Small intestine (tissue), 7 donors: Measurements from ENCODE around the gene RETN. TPM values are rescaled to one million over a fixed set of nuclear protein-coding genes. Genes with fewer than 3 reads are reported as not detected.

Experiments used
- DNase-seq, 2 donors: peaks; one replicate each; pipeline versions ENCODE4 v3.0.0 to v3.0.0-alpha.2; 2013
- FAIRE-seq: peaks from 2 replicates; lab custom pipeline; 2012; peaks lifted over from hg19 to GRCh38; lab: Jason Lieb, UNC
- H3K27ac ChIP-seq, 3 donors: one replicate each; pipeline ENCODE4 v1.5.1; 2013; ENCODE audit warnings: low read length in 2 of 3, mild to moderate bottlenecking in 2 of 3, control low read depth in 1 of 3, inconsistent platforms in 1 of 3, low read depth in 1 of 3, moderate library complexity in 1 of 3
- H3K27me3 ChIP-seq, 3 donors: one replicate each; pipeline ENCODE4 v1.6.1; 2013; ENCODE audit warnings: low read length in 3 of 3, inconsistent platforms in 1 of 3; ENCODE audit not compliant: control insufficient read depth in 3 of 3, insufficient read depth in 3 of 3
- H3K36me3 ChIP-seq, 3 donors: one replicate each; pipeline ENCODE4 v1.6.1; 2013; ENCODE audit warnings: low read length in 3 of 3, inconsistent platforms in 1 of 3, low read depth in 1 of 3, mild to moderate bottlenecking in 1 of 3, moderate library complexity in 1 of 3; ENCODE audit not compliant: control insufficient read depth in 3 of 3, insufficient read depth in 2 of 3
- H3K4me1 ChIP-seq, 3 donors: one replicate each; pipeline ENCODE4 v1.6.1; 2013; ENCODE audit warnings: low read length in 2 of 3, inconsistent platforms in 1 of 3, low read depth in 1 of 3, mild to moderate bottlenecking in 1 of 3, moderate library complexity in 1 of 3; ENCODE audit not compliant: control insufficient read depth in 3 of 3, insufficient read depth in 2 of 3
- H3K4me3 ChIP-seq, 3 donors: one replicate each; pipeline ENCODE4 v1.5.1; 2013; ENCODE audit warnings: low read length in 3 of 3, control low read depth in 1 of 3, inconsistent platforms in 1 of 3, low read depth in 1 of 3, mild to moderate bottlenecking in 1 of 3, moderate library complexity in 1 of 3
- H3K9me3 ChIP-seq, 2 donors: one replicate each; pipeline ENCODE4 v1.6.1; 2013; ENCODE audit warnings: low read depth in 1 of 2, low read length in 1 of 2; ENCODE audit not compliant: control insufficient read depth in 2 of 2, insufficient read depth in 1 of 2
- WGBS, 3 donors: extraction: QIAGEN DNeasy Blood & Tissue Kit; methylation state at CpG; one replicate each; pipeline ENCODE4 v1.1.7; 2013; 5-methylcytosine and 5-hydroxymethylcytosine counted together
- polyA plus RNA-seq, 4 donors: library from polyadenylated mRNA; stranded (reverse) in 3 of 4; unstranded in 1 of 4; fragments of 200-250 nt in 3 of 4; fragments of 120-200 nt in 1 of 4; gene quantifications; one replicate each; pipeline versions ENCODE4 v1.2.1 to v1.2.3, GENCODE V29; 2013
- donor health status: healthy with polysubstance abuse.
- donor health status: control.
- donor health status: control.
- donor health status: Bipolar disorder and iron deficiency.
- donor health status: healthy.

The RETN gene
- polyA plus RNA-seq, 4 donors, result 0.78 to 10.2 (median 8.1) TPM; not detected in 1

- FAIRE-seq, result no peak
- H3K27me3 ChIP-seq, result no peaks in the 10 kb centered on the region
- H3K27ac ChIP-seq, result no peak overlapping the region
- H3K9me3 ChIP-seq, result no peaks in the 10 kb centered on the region
- WGBS, 3 donors, result 96 to 97% (median 96%) methylated on average over 33 to 34 of the region's 34 CpGs
- peaks cover 3 to 10% (median 6%) of the 10 kb centered on the region in 3 donors for H3K4me1 ChIP-seq
- H3K4me3 ChIP-seq, result no peak overlapping the region
- DNase-seq, result no peak
- H3K36me3 ChIP-seq, result peaks cover 13 to 74% (median 15%) of the 10 kb centered on the region in 3 donors
Measured at GRCh38 chr19:7625763-7626372, 43.0 kb upstream of the RETN start.

- 92 to 94% (median 92%) methylated on average over 23 to 24 of the region's 24 CpGs for WGBS, 3 donors
- Histone ChIP-seq H3K27ac (no peak overlapping the region), H3K36me3 (peaks cover under 1 to 71% (median 12%) of the 10 kb centered on the region in 3 donors), H3K27me3 (no peaks in the 10 kb centered on the region), H3K9me3 (no peaks in the 10 kb centered on the region), H3K4me1 (peaks cover 3 to 10% (median 6%) of the 10 kb centered on the region in 3 donors), H3K4me3 (no peak overlapping the region)
- FAIRE-seq (no peak), DNase-seq (no peak)
Measured at GRCh38 chr19:7627166-7627565, 41.7 kb upstream of the RETN start.

- peaks cover 0 to 66% (median 4%) of the 10 kb centered on the region in 3 donors for H3K36me3 ChIP-seq
- no peak for FAIRE-seq
- H3K27me3 ChIP-seq, result no peaks in the 10 kb centered on the region
- DNase-seq, result no peak
- peaks cover 3 to 10% (median 6%) of the 10 kb centered on the region in 3 donors for H3K4me1 ChIP-seq
- 3 to 5% (median 5%) methylated on average over 15 of the region's 15 CpGs for WGBS, 3 donors
- H3K4me3 ChIP-seq, result peak overlapping the region; percentile 81 to 97 (median 83)
- peak overlapping the region; percentile 34 to 83 (median 35) for H3K27ac ChIP-seq
- H3K9me3 ChIP-seq, result no peaks in the 10 kb centered on the region
Measured at GRCh38 chr19:7628589-7629311, 40.1 kb upstream of the RETN start.

- FAIRE-seq, result peak; percentile 96
- Histone ChIP-seq H3K36me3 (peaks cover 0 to 58% (median 0%) of the 10 kb centered on the region in 3 donors), H3K4me1 (peaks cover 3 to 10% (median 6%) of the 10 kb centered on the region in 3 donors), H3K4me3 (peak within 1 kb of the TSS; percentile 81 to 97 (median 83)), H3K27ac (peak within 1 kb of the TSS; percentile 35 to 88 (median 67)), H3K9me3 (no peaks in the 10 kb centered on the region), H3K27me3 (no peaks in the 10 kb centered on the region)
- 0 to 1% (median 0%) methylated on average over 40 of the region's 40 CpGs for WGBS, 3 donors
- DNase-seq, result peak; percentile 98 to 99
Measured at GRCh38 chr19:7629347-7630054, 39.3 kb upstream of the RETN start, which contains the start of the genes PET100 and XAB2. Gene PET100, plus strand, starts transcription at chr19:7629793. Its CDS starts 41 bp downstream, at chr19:7629834. Gene XAB2, minus strand, starts transcription at chr19:7629545. Its CDS starts 18 bp downstream, at chr19:7629527.

- Histone ChIP-seq H3K4me1 (peaks cover 3 to 11% (median 6%) of the 10 kb centered on the region in 3 donors), H3K27me3 (peaks cover 0 to 7% (median 0%) of the 10 kb centered on the region in 3 donors), H3K36me3 (peaks cover 0 to 38% (median 0%) of the 10 kb centered on the region in 3 donors), H3K27ac (no peak overlapping the region), H3K4me3 (no peak overlapping the region), H3K9me3 (no peaks in the 10 kb centered on the region)
- DNase-seq (no peak), FAIRE-seq (no peak)
- WGBS, 3 donors, result 89 to 91% (median 91%) methylated on average over 12 of the region's 12 CpGs
Measured at GRCh38 chr19:7631577-7631976, 37.3 kb upstream of the RETN start.

- DNase-seq (no peak), FAIRE-seq (no peak)
- no peak overlapping the region for H3K27ac ChIP-seq
- peaks cover 0 to 28% (median 0%) of the 10 kb centered on the region in 3 donors for H3K36me3 ChIP-seq
- H3K4me3 ChIP-seq, result no peak overlapping the region
- H3K4me1 ChIP-seq, result peaks cover 3 to 13% (median 6%) of the 10 kb centered on the region in 3 donors
- 90 to 94% (median 93%) methylated on average over 39 to 40 of the region's 40 CpGs for WGBS, 3 donors
- H3K9me3 ChIP-seq, result no peaks in the 10 kb centered on the region
- H3K27me3 ChIP-seq, result peaks cover 0 to 7% (median 0%) of the 10 kb centered on the region in 3 donors
Measured at GRCh38 chr19:7632340-7633203, 36.3 kb upstream of the RETN start.

- Histone ChIP-seq H3K4me1 (peaks cover 0 to 12% (median 0%) of the 10 kb centered on the region in 3 donors), H3K27me3 (peaks cover 0 to 7% (median 0%) of the 10 kb centered on the region in 3 donors), H3K27ac (no peak within 1 kb of the TSS), H3K4me3 (no peak within 1 kb of the TSS), H3K9me3 (no peaks in the 10 kb centered on the region), H3K36me3 (peaks cover 0 to 24% (median 0%) of the 10 kb centered on the region in 3 donors)
- DNase-seq, result no peak
- FAIRE-seq, result no peak
- 22 to 36% (median 29%) methylated on average over 1 to 2 of the region's 2 CpGs for WGBS, 3 donors
Measured at GRCh38 chr19:7633698-7634097, 35.2 kb upstream of the RETN start, which contains the start of gene PCP2. Gene PCP2, minus strand, starts transcription at chr19:7633719. Its CDS starts 262 bp downstream, at chr19:7633457.
